ENCODE measurements around the gene VWF. TPM values are rescaled to one million over a fixed set of nuclear protein-coding genes. Genes with fewer than 3 reads are reported as not detected.

The VWF gene
- total and polyA plus RNA-seq, 10 of the 15 experiments (the other 5 are each of a cell fraction or from before 2014, with no cell fraction given) = 0.08 to 0.23 TPM; not detected in 8

DNA sequence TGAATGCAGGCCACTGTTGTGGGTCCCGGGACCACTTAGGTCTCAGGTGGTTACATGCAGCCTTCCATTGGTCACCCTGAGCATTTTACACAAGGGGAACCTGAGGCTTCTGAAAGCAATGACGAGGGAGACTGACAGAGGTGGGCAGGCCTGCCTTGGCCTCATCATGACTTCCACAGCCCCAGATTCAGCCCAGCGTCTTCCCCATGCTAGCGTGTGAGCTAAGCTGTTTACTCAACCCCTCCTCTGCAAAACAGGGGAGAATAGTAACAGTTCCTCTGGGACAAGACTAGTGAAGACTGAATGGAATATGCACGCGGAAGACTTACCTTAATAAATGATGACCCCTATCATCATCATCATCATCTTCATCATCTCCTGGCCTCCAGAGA lies 46.8 kb downstream of the VWF start (continued):
- TF ChIP-seq REST (IDR thresholded peaks at IDR 0.05; ENCODE audit: low read depth, low read length) (no peak), RBBP5 (conservative IDR thresholded peaks at IDR 0.05) (no peak), CREB1 (IDR thresholded peaks at IDR 0.05; ENCODE audit: low read depth) (no peak), HDAC2 (IDR thresholded peaks at IDR 0.05) (no peak), SREBF1 (IDR thresholded peaks at IDR 0.05; ENCODE audit: low read length) (no peak), ESRRA (IDR thresholded peaks at IDR 0.05; ENCODE audit: low read length) (no peak), YBX1 (IDR thresholded peaks at IDR 0.05) (no peak), EZH2 (IDR thresholded peaks at IDR 0.05; ENCODE audit: borderline replicate concordance, control insufficient read depth, low read depth, low read length) (no peak), SP1 (IDR thresholded peaks at IDR 0.05; ENCODE audit: low read depth, low read length) (no peak)

DNA sequence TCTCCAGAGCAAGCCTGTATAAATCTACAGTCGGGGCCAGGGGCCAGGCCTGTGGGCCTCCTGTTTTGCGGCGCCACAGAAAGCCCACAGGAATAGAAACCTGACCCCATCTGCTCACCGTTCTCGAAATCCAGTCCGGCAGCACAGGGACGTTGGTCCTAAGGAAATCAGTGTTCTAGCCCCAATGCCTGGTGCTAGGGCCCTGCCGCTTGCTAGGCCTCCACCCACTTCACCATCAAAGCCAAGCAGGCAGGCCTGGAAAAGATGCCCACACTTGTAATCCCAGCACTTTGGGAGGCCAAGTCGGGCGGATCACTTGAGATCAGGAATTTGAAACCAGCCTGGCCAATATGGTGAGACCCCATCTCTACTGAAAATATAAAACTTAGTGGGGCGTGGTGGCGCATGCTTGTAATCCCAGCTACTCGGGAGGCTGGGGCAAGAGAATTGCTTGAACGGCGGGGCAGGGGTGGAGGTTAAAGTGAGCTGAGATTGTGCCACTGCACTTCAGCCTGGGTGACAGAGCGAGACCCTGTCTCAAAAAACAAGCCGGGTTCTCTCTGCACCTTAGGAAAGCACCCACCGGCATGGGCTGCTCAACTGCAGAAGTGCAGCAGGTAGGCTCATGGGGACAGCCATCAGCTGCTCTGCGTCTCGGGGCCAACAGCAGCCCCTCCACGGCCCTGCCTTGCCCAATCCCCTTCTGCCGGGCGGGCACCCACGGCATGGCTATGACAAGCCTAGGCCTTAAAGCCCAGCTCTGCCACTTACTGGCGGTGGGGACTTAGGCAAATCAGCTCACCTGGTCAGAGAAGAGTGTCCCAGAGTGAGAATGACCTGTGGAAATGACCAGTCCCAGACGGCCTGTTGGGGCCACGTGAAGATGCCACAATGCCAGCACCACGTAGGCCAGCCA lies 47.4 kb downstream of the VWF start:
- Histone ChIP-seq H3K36me3 (ENCODE audit: control insufficient read depth in 2 of 2, insufficient read depth in 2 of 2, low read length in 1 of 2) (no peaks in the 10 kb centered on the region), H3K4me2 (ENCODE audit: control insufficient read depth, insufficient read depth) (no peak overlapping the region), H3K27ac (ENCODE audit: control insufficient read depth, insufficient read depth) (no peak overlapping the region), H4K20me1 (ENCODE audit: control insufficient read depth, insufficient read depth) (no peaks in the 10 kb centered on the region), H3K4me1 (ENCODE audit: control insufficient read depth, insufficient read depth, low read length) (no peaks in the 10 kb centered on the region), H3K27me3 (replicated peaks in 1 of 2; ENCODE audit: control insufficient read depth in 2 of 2, insufficient read depth in 2 of 2, low read length in 1 of 2) (peaks cover 13% of the 10 kb centered on the region in 2 experiments), H2AFZ (ENCODE audit: control insufficient read depth, low read depth, low read length) (no peak overlapping the region), H3K79me2 (ENCODE audit: control insufficient read depth, insufficient read depth, low read length) (no peaks in the 10 kb centered on the region), H3K4me3 (no peak overlapping the region), H3K9ac (ENCODE audit: control insufficient read depth, insufficient read depth, low read length) (no peak overlapping the region), H3K9me3 (replicated peaks; ENCODE audit: control insufficient read depth, insufficient read depth, low read length) (no peaks in the 10 kb centered on the region)
- POLR2A ChIA-PET = interaction anchor here (0.5 to 0.6 kb wide), 2 partner anchors 11 to 499 kb away, joined by 3 to 4 read pairs; no protein-coding TSS in a partner anchor
- RAD21 ChIA-PET (ENCODE audit: unreplicated experiment) = interaction anchor here (0.7 kb wide), 1 partner anchor 202 kb away, joined by 3 read pairs; no protein-coding TSS in a partner anchor
- CTCF ChIA-PET = interaction anchor here (1.2 kb wide), 1 partner anchor 207 kb away, joined by 4 read pairs; no protein-coding TSS in a partner anchor
- intact Hi-C loops (cut with micrococcal nuclease; ENCODE audit: unreplicated experiment) = no loop called here
- in situ Hi-C loops (cut with MboI) = no loop called here
- DNase-seq (ENCODE audit: low read depth, low spot score) (no peak), FAIRE-seq (no peak), ATAC-seq (no peak)
- SMC1A ChIA-PET (ENCODE audit: uncharacterized antibody, unreplicated experiment) = no interaction called here
- BruUV-seq (replicated peaks) = no TSS peak
- 49% methylated on average over 28 of the region's 28 CpGs for WGBS (ENCODE audit: insufficient coverage, insufficient replicate concordance, low lambda C conversion rate, missing lambda C conversion rate)
- TF ChIP-seq MXI1 (IDR thresholded peaks at IDR 0.05; ENCODE audit: low read depth, low read length) (no peak), ETV6 (conservative IDR thresholded peaks at IDR 0.05 in 1 of 2, IDR thresholded peaks at IDR 0.05 in 1 of 2; ENCODE audit: borderline replicate concordance in 1 of 2, low read depth in 1 of 2) (no peak), EED (IDR thresholded peaks at IDR 0.05; ENCODE audit: low read depth) (no peak), FOS (IDR thresholded peaks at IDR 0.05; ENCODE audit: borderline replicate concordance, extremely low read depth, insufficient read length) (no peak), SMARCA5 (IDR thresholded peaks at IDR 0.05) (no peak), ZSCAN29 (IDR thresholded peaks at IDR 0.05) (no peak), KLF5 (IDR thresholded peaks at IDR 0.05; ENCODE audit: partially characterized antibody) (no peak), CEBPB (IDR thresholded peaks at IDR 0.05; ENCODE audit: borderline replicate concordance in 1 of 2, low read depth in 2 of 2, low read length in 2 of 2) (no peak)
